Cardiac muscle cell (in vitro differentiated cells and primary cell): ENCODE data around the gene NEDD4L. TPM values are rescaled to one million over a fixed set of nuclear protein-coding genes. Genes with fewer than 3 reads are reported as not detected.

Source experiments
- DNase-seq, 2 donors: peaks; one replicate each; pipeline versions ENCODE4 v3.0.0 to v3.0.0-alpha.2; 2010 to 2017; ENCODE audit warnings: low read depth in 1 of 2, low spot score in 1 of 2
- H3K27ac ChIP-seq: fragments of 200-600 bp; sonication (generic); 2 replicates; pipeline ENCODE4 v1.5.1; 2016
- H3K27me3 ChIP-seq: fragments of 200-600 bp; sonication (generic); 2 replicates; pipeline ENCODE4 v1.6.0; 2016; ENCODE audit warnings: control low read depth
- H3K36me3 ChIP-seq: fragments of 200-600 bp; sonication (generic); 2 replicates; pipeline ENCODE4 v1.5.1; 2016; ENCODE audit warnings: control low read depth
- H3K4me1 ChIP-seq: fragments of 200-600 bp; sonication (generic); 2 replicates; pipeline ENCODE4 v1.8.1; 2017; ENCODE audit warnings: low read depth, mild to moderate bottlenecking, mixed run types
- H3K4me3 ChIP-seq: fragments of 200-600 bp; sonication (generic); 2 replicates; pipeline ENCODE4 v1.5.1; 2016; ENCODE audit warnings: mild to moderate bottlenecking
- H3K9me3 ChIP-seq: fragments of 200-600 bp; sonication (generic); 2 replicates; pipeline ENCODE4 v1.5.1; 2017; ENCODE audit warnings: low read depth, mild to moderate bottlenecking, control low read depth
- CTCF ChIP-seq: IDR thresholded peaks from 2 replicates; pipeline ENCODE4 v1.5.1; 2012; ENCODE audit warnings: low read depth, mild to moderate bottlenecking, low read length
- polyA plus RNA-seq: library from polyadenylated mRNA; unstranded; fragments of >200 nt; fragmentation: Nextera tagmentation; extraction: Ambion mirVana; gene quantifications from 2 replicates; pipeline ENCODE4 v1.2.1, GENCODE V29; 2016
- total RNA-seq: library from RNA; depleted of rRNA; stranded (reverse); fragments of >200 nt; gene quantifications from 2 replicates; pipeline ENCODE4 v1.2.3, GENCODE V29; 2016

The NEDD4L gene
- total and polyA plus RNA-seq, 2 experiments from 2014 or later, result 30.8 to 40.5 TPM

- no peaks in the 10 kb centered on the region for H3K36me3 ChIP-seq
- no peak overlapping the region for H3K27ac ChIP-seq
- no peak for DNase-seq
- no peaks in the 10 kb centered on the region for H3K27me3 ChIP-seq
- H3K9me3 ChIP-seq, result no peaks in the 10 kb centered on the region
- TF ChIP-seq CTCF, result no peak
- H3K4me3 ChIP-seq, result no peak overlapping the region
- H3K4me1 ChIP-seq, result peaks cover 17% of the 10 kb centered on the region
Measured at GRCh38 chr18:58226429-58226828, 182.4 kb downstream of the NEDD4L start.

GRCh38 chr18:58227361-58227930 is 183.4 kb downstream of the NEDD4L start:
- Histone ChIP-seq H3K4me3 (no peak overlapping the region), H3K27ac (no peak overlapping the region), H3K27me3 (no peaks in the 10 kb centered on the region), H3K36me3 (no peaks in the 10 kb centered on the region), H3K4me1 (peaks cover 17% of the 10 kb centered on the region), H3K9me3 (no peaks in the 10 kb centered on the region)
- no peak for TF ChIP-seq CTCF
- no peak for DNase-seq

DNA sequence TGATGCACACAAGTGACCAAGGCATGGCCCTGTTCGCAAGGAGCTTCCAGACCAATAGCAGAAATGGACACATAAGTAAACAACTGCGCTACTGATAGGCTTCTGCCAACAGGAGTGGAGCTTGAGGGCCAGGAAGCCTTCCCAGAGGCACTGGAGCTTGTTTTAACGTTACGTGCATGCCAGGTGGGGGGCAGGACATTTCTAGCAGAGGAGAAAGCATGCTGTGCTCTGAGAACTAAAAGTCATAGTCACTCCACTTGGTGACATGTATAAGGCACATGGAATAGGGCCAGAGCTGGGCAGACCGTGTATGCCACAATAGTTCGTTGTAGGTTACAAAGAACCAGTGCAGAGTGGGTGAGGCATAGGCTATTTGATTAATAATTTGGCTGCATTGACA is 184.2 kb downstream of the NEDD4L start:
- no peaks in the 10 kb centered on the region for H3K36me3 ChIP-seq
- DNase-seq, result no peak
- no peak overlapping the region for H3K27ac ChIP-seq
- no peaks in the 10 kb centered on the region for H3K9me3 ChIP-seq
- H3K4me3 ChIP-seq, result no peak overlapping the region
- peaks cover 17% of the 10 kb centered on the region for H3K4me1 ChIP-seq
- no peaks in the 10 kb centered on the region for H3K27me3 ChIP-seq
- no peak for TF ChIP-seq CTCF

GRCh38 chr18:58228762-58229161 is 184.7 kb downstream of the NEDD4L start:
- TF ChIP-seq CTCF, result no peak
- H3K4me1 ChIP-seq, result peaks cover 14% of the 10 kb centered on the region
- H3K9me3 ChIP-seq, result no peaks in the 10 kb centered on the region
- no peak overlapping the region for H3K4me3 ChIP-seq
- no peak for DNase-seq
- H3K36me3 ChIP-seq, result no peaks in the 10 kb centered on the region
- H3K27me3 ChIP-seq, result no peaks in the 10 kb centered on the region
- no peak overlapping the region for H3K27ac ChIP-seq

- no peak for DNase-seq
- Histone ChIP-seq H3K9me3 (no peaks in the 10 kb centered on the region), H3K4me3 (no peak overlapping the region), H3K4me1 (peaks cover 10% of the 10 kb centered on the region), H3K27ac (no peak overlapping the region), H3K36me3 (no peaks in the 10 kb centered on the region), H3K27me3 (no peaks in the 10 kb centered on the region)
- TF ChIP-seq CTCF, result no peak
Measured at GRCh38 chr18:58229162-58229561, 185.1 kb downstream of the NEDD4L start.
